C4-2B (cell line): ENCODE data around the gene DLG1.

Experiments
- CTCF ChIP-seq: fragments of 450-650 bp; conservative IDR thresholded peaks from 2 replicates; pipeline ENCODE4 v1.5.1; 2017; ENCODE audit warnings: mild to moderate bottlenecking
- ZFX ChIP-seq: fragments of 450-650 bp; IDR thresholded peaks from 2 replicates; pipeline ENCODE4 v1.6.1; 2017

DNA sequence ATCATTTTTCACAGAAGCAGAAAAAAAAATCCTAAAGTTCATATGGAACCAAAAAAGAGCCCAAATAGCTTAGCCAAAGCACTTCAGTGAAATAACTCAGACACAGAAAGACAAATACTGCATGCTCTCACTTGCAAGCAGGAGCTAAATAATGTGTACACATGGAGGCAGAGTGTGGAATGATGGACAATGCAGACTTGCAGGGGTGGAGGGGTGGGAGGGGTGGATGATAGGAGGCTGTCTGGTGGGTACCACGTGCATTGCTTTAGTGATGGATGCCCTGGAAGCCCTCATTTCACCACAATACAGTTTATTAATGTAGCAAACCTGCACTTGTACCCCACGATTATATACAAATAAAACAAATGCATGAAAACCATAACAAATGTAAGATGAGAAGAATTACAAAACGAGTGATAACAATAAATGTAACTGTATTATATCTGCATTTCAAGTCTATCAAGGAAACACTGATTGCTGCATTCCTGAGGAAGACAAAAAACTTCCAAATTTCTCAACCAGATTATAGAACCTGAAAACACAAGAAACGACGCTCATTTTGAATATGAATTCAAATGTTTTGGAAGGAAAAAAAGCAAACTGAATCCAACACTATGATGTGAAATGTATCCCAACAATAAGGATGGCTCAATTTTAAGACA, 96.5 kb downstream of the DLG1 start:
- TF ChIP-seq CTCF = no peak
- TF ChIP-seq ZFX = no peak
